HG03342 (cell line): ENCODE measurements around the gene KCNA3.
"Not testable (repeated sequence)": the region's sequence is repeated elsewhere in the genome, so short reads cannot be mapped to it uniquely, and the experiment has no call there.

Experiments
- ATAC-seq: cut with Tn5 transposase; IDR thresholded peaks from one replicate; pipeline ENCODE4 v1.9.1; 2021; ENCODE audit warnings: mild to moderate bottlenecking, moderate library complexity; ENCODE audit not compliant: unreplicated experiment

The KCNA3 gene

GRCh38 chr1:110680036-110680735, 5.4 kb upstream of the KCNA3 start:
- no peak for ATAC-seq

- no peak for ATAC-seq
These were observed 2.8 kb upstream of the KCNA3 start for GRCh38 chr1:110677526-110677925.

- no peak for ATAC-seq
These were observed 2.2 kb upstream of the KCNA3 start for GRCh38 chr1:110676970-110677369.

- no peak for ATAC-seq
These were observed 486 bp upstream of the KCNA3 start for GRCh38 chr1:110675060-110675791.

GRCh38 chr1:110673805-110674336, 869 bp downstream of the KCNA3 start:
- no peak for ATAC-seq

- ATAC-seq = no peak
These were observed 1.5 kb downstream of the KCNA3 start for GRCh38 chr1:110673197-110673701.

- ATAC-seq = peak; percentile 54
These were observed 2.0 kb downstream of the KCNA3 start for GRCh38 chr1:110672753-110673108.

GRCh38 chr1:110672001-110672752, 2.6 kb downstream of the KCNA3 start:
- no peak for ATAC-seq

GRCh38 chr1:110671361-110671760, 3.4 kb downstream of the KCNA3 start:
- ATAC-seq = no peak

GRCh38 chr1:110668549-110668948, 6.2 kb downstream of the KCNA3 start:
- ATAC-seq = no peak

GRCh38 chr1:110667776-110668175, 7.0 kb downstream of the KCNA3 start:
- ATAC-seq = no peak

- no peak for ATAC-seq
These were observed 11.5 kb downstream of the KCNA3 start for GRCh38 chr1:110663241-110663640.

- ATAC-seq = not testable (repeated sequence)
These were observed 15.2 kb downstream of the KCNA3 start for GRCh38 chr1:110659559-110659958.

- ATAC-seq = no peak
These were observed 17.4 kb downstream of the KCNA3 start for GRCh38 chr1:110657351-110657750.

GRCh38 chr1:110650609-110651008, 24.1 kb downstream of the KCNA3 start:
- ATAC-seq = no peak

- no peak for ATAC-seq
These were observed 26.3 kb downstream of the KCNA3 start for GRCh38 chr1:110648417-110648816.

- ATAC-seq = no peak
These were observed 27.4 kb downstream of the KCNA3 start for GRCh38 chr1:110647254-110647891.

- ATAC-seq = no peak
These were observed 28.7 kb downstream of the KCNA3 start for GRCh38 chr1:110645821-110646735.

GRCh38 chr1:110645211-110645610, 29.5 kb downstream of the KCNA3 start:
- no peak for ATAC-seq
